Central memory CD8-positive, alpha-beta T cell (primary cell): ENCODE results near the gene CD24.
"Not testable (repeated sequence)": the region's sequence is repeated elsewhere in the genome, so short reads cannot be mapped to it uniquely, and the experiment has no call there.

Experiments used
- ATAC-seq: fragments of 150-1000 bp; cut with Tn5 transposase; replicated peaks from 2 replicates; pipeline ENCODE4 v1.10.0; 2022; ENCODE audit warnings: mild to moderate bottlenecking, moderate FRiP score, moderate number of reproducible peaks; ENCODE audit not compliant: poor library complexity, severe bottlenecking; ENCODE audit errors: extremely low read depth
- DNase-seq, 2 donors: peaks; one replicate each; pipeline ENCODE4 v3.0.0; 2021; ENCODE audit warnings: low spot score in 2 of 2
- H3K27ac Mint-ChIP-seq: one replicate; pipeline ENCODE4 v1.8.0; 2022; ENCODE audit warnings: low read depth, mild to moderate bottlenecking, moderate library complexity, mixed read lengths
- H3K27me3 Mint-ChIP-seq: one replicate; pipeline ENCODE4 v1.8.0; 2022; ENCODE audit warnings: mixed read lengths
- H3K36me3 Mint-ChIP-seq: one replicate; pipeline ENCODE4 v1.8.0; 2022; ENCODE audit warnings: mild to moderate bottlenecking, moderate library complexity, mixed read lengths; ENCODE audit not compliant: insufficient read depth
- H3K4me1 Mint-ChIP-seq: one replicate; pipeline ENCODE4 v1.8.0; 2022; ENCODE audit warnings: mixed read lengths
- H3K4me3 Mint-ChIP-seq: one replicate; pipeline ENCODE4 v1.8.0; 2022; ENCODE audit warnings: mild to moderate bottlenecking, moderate library complexity, mixed read lengths
- H3K9me3 Mint-ChIP-seq: one replicate; pipeline ENCODE4 v1.8.0; 2022; ENCODE audit warnings: mixed read lengths

CD24 gene

GRCh38 chr6:106974336-106974998 is at the start of gene CD24:
CD24 (minus strand) TSS chr6:106974729; CDS start chr6:106974646, 83 bp downstream.
- Mint-ChIP-seq H3K4me3 (peak within 1 kb of the TSS; percentile 64), H3K4me1 (peaks cover 13% of the 10 kb centered on the region), H3K36me3 (no peaks in the 10 kb centered on the region), H3K27ac (no peak within 1 kb of the TSS), H3K9me3 (no peaks in the 10 kb centered on the region), H3K27me3 (peaks cover 59% of the 10 kb centered on the region)
- ATAC-seq: peak; percentile 36
- no peak for DNase-seq

- Mint-ChIP-seq H3K4me1 (no peaks in the 10 kb centered on the region), H3K9me3 (no peaks in the 10 kb centered on the region), H3K36me3 (no peaks in the 10 kb centered on the region), H3K4me3 (no peak overlapping the region), H3K27me3 (no peaks in the 10 kb centered on the region), H3K27ac (no peak overlapping the region)
- no peak for ATAC-seq
- DNase-seq: no peak
Measured at GRCh38 chr6:107021446-107022185, 47.1 kb upstream of the CD24 start.

- Mint-ChIP-seq H3K9me3 (no peaks in the 10 kb centered on the region), H3K36me3 (no peaks in the 10 kb centered on the region), H3K4me1 (no peaks in the 10 kb centered on the region), H3K27ac (no peak overlapping the region), H3K4me3 (no peak overlapping the region), H3K27me3 (peaks cover under 1% of the 10 kb centered on the region)
- no peak for ATAC-seq
- DNase-seq: no peak
Measured at GRCh38 chr6:107020239-107020638, 45.7 kb upstream of the CD24 start.

GRCh38 chr6:107019628-107020027 is 45.1 kb upstream of the CD24 start:
- not testable (repeated sequence) for H3K36me3 Mint-ChIP-seq, H3K27me3 Mint-ChIP-seq, H3K4me3 Mint-ChIP-seq, H3K4me1 Mint-ChIP-seq, H3K27ac Mint-ChIP-seq, H3K9me3 Mint-ChIP-seq, ATAC-seq, DNase-seq

- H3K4me3 Mint-ChIP-seq: no peak overlapping the region
- H3K4me1 Mint-ChIP-seq: no peaks in the 10 kb centered on the region
- no peak for ATAC-seq
- peaks cover 12% of the 10 kb centered on the region for H3K27me3 Mint-ChIP-seq
- DNase-seq: no peak
- H3K27ac Mint-ChIP-seq: no peak overlapping the region
- no peaks in the 10 kb centered on the region for H3K9me3 Mint-ChIP-seq
- H3K36me3 Mint-ChIP-seq: peaks cover under 1% of the 10 kb centered on the region
Measured at GRCh38 chr6:107019047-107019446, 44.5 kb upstream of the CD24 start.

- Mint-ChIP-seq H3K4me1 (no peaks in the 10 kb centered on the region), H3K36me3 (peaks cover 2% of the 10 kb centered on the region), H3K27me3 (peaks cover 6% of the 10 kb centered on the region), H3K9me3 (no peaks in the 10 kb centered on the region), H3K4me3 (no peak overlapping the region), H3K27ac (no peak overlapping the region)
- ATAC-seq (no peak), DNase-seq (no peak)
Measured at GRCh38 chr6:107009499-107009898, 35.0 kb upstream of the CD24 start.

GRCh38 chr6:106997392-106998158 is 23.0 kb upstream of the CD24 start:
- no peaks in the 10 kb centered on the region for H3K27me3 Mint-ChIP-seq
- H3K4me3 Mint-ChIP-seq: no peak overlapping the region
- H3K27ac Mint-ChIP-seq: no peak overlapping the region
- no peaks in the 10 kb centered on the region for H3K36me3 Mint-ChIP-seq
- peak in 1 of 2 donors; percentile 25 for DNase-seq
- H3K4me1 Mint-ChIP-seq: peaks cover 5% of the 10 kb centered on the region
- H3K9me3 Mint-ChIP-seq: no peaks in the 10 kb centered on the region
- ATAC-seq: no peak

- no peak overlapping the region for H3K4me3 Mint-ChIP-seq
- H3K27me3 Mint-ChIP-seq: no peaks in the 10 kb centered on the region
- peaks cover 5% of the 10 kb centered on the region for H3K4me1 Mint-ChIP-seq
- no peaks in the 10 kb centered on the region for H3K36me3 Mint-ChIP-seq
- no peak for ATAC-seq
- H3K9me3 Mint-ChIP-seq: no peaks in the 10 kb centered on the region
- no peak for DNase-seq
- H3K27ac Mint-ChIP-seq: no peak overlapping the region
Measured at GRCh38 chr6:106995640-106996039, 21.1 kb upstream of the CD24 start.

GRCh38 chr6:106989737-106990136 is 15.2 kb upstream of the CD24 start:
- not testable (repeated sequence) for ATAC-seq, H3K4me3 Mint-ChIP-seq, H3K9me3 Mint-ChIP-seq

GRCh38 chr6:106988664-106989063 is 14.1 kb upstream of the CD24 start:
- DNase-seq (no peak), ATAC-seq (no peak)
- H3K4me1 Mint-ChIP-seq: no peaks in the 10 kb centered on the region
- no peak overlapping the region for H3K27ac Mint-ChIP-seq
- H3K36me3 Mint-ChIP-seq: no peaks in the 10 kb centered on the region
- no peaks in the 10 kb centered on the region for H3K9me3 Mint-ChIP-seq
- H3K27me3 Mint-ChIP-seq: peaks cover 7% of the 10 kb centered on the region
- no peak overlapping the region for H3K4me3 Mint-ChIP-seq

More at GRCh38 chr6:106989737-106990136, 15.2 kb upstream of the CD24 start:
- not testable (repeated sequence) for H3K4me1 Mint-ChIP-seq, H3K36me3 Mint-ChIP-seq, DNase-seq, H3K27ac Mint-ChIP-seq, H3K27me3 Mint-ChIP-seq

- ATAC-seq: no peak
- Mint-ChIP-seq H3K4me3 (no peak overlapping the region), H3K4me1 (peaks cover 5% of the 10 kb centered on the region), H3K9me3 (no peaks in the 10 kb centered on the region), H3K36me3 (no peaks in the 10 kb centered on the region), H3K27me3 (peaks cover 50% of the 10 kb centered on the region), H3K27ac (no peak overlapping the region)
- no peak for DNase-seq
Measured at GRCh38 chr6:106981926-106982325, 7.4 kb upstream of the CD24 start.

- Mint-ChIP-seq H3K4me1 (peaks cover 5% of the 10 kb centered on the region), H3K4me3 (no peak overlapping the region), H3K27ac (no peak overlapping the region), H3K9me3 (no peaks in the 10 kb centered on the region), H3K27me3 (peaks cover 52% of the 10 kb centered on the region), H3K36me3 (no peaks in the 10 kb centered on the region)
- DNase-seq: no peak
- ATAC-seq: no peak
Measured at GRCh38 chr6:106980926-106981325, 6.4 kb upstream of the CD24 start.
